HG03025 (cell line): ENCODE data around the gene RIT2.

Source experiments
- ATAC-seq: cut with Tn5 transposase; IDR thresholded peaks from one replicate; pipeline ENCODE4 v1.9.1; 2021; ENCODE audit warnings: mild to moderate bottlenecking, moderate library complexity; ENCODE audit not compliant: unreplicated experiment, low FRiP score

The RIT2 gene

DNA sequence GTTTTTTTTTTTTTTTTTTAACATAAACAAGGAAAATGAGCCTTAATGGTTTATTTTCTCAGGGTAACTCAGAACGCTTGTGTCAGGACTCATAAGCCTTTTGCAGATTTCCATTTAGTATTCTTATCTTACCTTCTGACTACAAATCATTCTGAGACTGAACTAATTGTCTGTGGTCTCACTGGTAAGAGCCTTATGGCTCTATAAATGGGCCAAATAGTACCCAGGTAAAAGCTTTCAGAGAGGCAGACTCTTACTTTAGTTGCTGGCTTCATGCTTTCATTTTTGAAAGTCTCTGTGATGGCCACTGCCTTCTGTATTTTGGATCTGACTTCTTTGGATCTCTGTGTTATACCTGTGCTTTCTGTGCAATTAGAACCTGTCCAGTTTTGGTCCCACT is 403.4 kb downstream of the RIT2 start:
- ATAC-seq = no peak

DNA sequence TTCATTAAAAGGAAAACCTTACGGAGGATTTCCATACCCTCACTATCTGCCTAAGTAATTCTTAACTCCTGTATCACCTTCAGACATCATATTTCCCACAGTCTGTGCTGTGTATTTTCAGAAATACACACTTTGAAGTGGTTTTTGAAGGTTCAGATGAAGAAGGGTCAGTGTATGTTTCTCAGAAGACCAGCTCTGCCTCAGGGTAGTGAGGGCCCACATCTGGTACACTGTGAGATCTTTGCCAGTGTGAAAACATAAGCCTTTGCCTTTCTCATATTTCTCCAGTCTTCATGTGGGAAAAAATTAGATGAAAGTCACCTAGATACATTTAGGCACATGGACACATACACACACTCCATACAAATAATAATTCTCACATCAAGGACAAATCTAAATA is 408.4 kb downstream of the RIT2 start:
- no peak for ATAC-seq

DNA sequence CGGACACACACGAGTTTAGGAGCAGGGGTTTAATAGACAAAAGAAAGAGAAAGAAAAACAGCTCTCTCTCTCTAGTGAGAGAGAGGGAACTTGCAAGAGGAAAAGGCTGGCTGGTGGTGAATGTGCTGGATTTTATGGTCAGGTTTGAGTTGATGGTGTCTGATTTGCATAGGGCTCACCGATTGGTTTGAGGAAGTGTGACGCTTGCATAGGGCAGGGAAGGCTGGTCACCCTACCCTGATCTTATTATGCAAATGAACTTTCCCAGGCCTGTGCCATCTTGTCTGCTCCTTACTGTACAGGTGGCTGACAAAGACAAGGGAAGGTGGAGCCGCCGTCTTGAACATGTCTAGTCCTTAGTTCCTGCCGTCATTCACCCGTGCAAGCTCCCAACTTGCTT is 408.9 kb downstream of the RIT2 start:
- no peak for ATAC-seq

DNA sequence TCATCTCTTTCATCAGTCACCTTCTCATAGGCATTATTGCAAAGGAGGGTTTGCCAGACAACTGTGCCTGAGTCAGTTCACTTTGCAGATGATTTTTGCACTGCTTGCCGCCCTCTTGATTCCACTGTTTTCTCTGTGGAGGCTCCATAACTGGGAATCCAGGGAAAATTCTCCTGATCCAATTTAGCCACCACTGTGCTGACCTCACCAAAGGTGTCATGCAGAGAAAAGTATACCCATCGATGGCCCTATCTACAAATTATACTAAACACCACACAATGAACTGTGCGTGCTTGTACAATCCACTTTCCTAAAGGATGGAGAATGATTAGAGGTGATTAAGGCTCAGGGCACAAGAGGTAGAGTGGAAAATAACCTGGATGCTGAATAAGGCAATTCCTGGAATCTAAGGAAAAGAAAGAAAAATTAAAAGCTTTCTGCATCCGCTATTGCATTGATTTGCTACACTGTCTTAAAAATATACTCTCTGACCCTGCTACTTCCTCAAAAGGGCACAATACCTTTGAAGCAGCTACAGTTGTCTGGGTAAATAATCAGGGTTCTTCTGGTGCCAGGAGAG is 409.4 kb downstream of the RIT2 start:
- no peak for ATAC-seq
